ENCODE results near the gene TTC16.
"Not testable (repeated sequence)": the region's sequence is repeated elsewhere in the genome, so short reads cannot be mapped to it uniquely, and the experiment has no call there.

Gene TTC16

GRCh38 chr9:127746959-127747569, 31.2 kb downstream of the TTC16 start:
- no peak for DNase-seq

GRCh38 chr9:127749090-127749787, 33.4 kb downstream of the TTC16 start:
- no peak for DNase-seq

DNA sequence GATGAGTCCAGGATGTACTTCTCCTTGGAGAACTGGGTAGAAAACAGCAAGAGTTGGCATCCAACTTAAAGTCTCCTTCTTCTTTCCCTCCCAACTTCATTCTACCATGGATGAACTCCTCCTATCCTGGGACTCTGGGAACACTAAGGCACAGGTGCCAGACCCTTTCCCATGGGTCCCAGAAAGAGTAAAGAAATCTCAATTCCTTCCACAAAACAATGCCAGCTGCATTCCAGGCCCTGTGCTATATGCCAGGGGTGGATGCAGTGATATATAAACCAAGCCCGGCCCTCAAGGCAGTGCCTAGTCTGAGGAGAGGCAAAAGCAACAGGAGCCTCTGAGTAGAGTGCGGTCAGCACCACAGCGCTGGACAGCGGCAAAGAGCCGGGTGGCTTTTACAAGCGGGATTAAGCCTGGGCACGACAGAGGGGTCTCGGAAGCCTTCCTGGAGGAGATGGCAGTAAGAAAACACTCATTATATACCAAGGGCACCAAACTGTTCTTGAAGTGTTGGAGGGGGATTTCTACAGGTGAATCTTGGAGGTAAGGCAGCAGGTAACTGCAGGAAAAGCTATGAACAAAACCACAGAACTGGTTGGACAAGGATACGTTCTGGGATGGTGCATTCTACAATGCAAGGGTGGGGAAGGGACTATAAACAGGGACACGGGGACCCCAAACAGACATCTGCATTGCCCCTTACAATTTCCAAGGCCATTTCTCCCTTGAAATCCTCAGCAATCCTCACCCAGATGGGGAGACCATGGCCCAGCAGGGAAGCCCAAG, 35.6 kb downstream of the TTC16 start:
- no peak for DNase-seq

- DNase-seq = no peak
Observed at GRCh38 chr9:127753148-127753547, 37.3 kb downstream of the TTC16 start.

GRCh38 chr9:127753622-127754021, 37.7 kb downstream of the TTC16 start:
- DNase-seq = no peak

DNA sequence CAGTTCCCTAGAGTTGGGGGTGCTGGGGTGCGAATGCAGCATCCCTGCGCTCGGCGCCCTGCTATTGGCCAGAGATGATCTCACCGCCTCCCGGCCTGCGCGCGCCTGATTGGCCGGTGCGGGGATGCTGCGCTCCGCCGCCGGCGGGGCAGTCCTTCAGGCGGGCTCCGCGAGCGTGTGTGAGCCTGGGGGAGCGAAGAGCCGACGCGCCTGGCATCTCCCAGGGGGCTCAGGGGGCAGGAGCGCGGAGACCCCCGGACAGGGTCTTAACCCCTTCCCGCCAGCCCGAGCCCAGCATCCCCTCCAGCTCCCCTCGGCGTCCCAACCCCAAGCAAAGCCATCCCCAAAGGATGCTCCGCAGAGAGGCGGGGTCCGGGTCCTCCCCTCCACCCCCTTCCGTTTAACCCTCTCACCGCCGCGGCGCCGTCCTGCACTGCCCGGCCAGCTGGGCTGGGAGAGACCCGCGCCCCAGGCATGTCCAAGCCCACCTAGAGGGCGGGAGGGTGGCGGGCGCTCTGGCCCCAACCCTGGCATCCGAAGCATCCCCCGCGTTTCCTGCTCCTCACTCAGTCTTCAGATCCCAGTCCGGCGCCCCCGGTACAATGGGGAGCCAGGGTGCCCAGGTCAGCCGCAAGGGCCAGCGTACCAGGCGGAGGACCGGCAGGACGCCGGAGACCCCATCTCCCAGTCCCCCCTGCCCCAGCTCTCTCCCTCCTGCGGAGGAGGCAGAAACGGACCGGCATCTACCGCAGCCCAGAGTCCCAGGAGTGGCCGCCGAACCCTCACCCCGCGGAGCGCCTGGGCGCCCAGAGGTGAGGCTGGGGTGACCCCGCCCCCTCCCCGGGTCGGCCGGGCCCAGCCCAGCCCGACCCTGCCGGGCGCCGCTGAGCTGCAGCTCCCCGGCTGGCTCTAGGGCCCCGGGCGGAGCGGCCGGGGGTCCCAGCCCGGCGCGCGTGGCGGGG, 38.5 kb downstream of the TTC16 start:
- no peak for DNase-seq

- DNase-seq = no peak
Observed at GRCh38 chr9:127755061-127756060, 39.5 kb downstream of the TTC16 start.

- DNase-seq = no peak
Observed at GRCh38 chr9:127756233-127756632, 40.4 kb downstream of the TTC16 start.

DNA sequence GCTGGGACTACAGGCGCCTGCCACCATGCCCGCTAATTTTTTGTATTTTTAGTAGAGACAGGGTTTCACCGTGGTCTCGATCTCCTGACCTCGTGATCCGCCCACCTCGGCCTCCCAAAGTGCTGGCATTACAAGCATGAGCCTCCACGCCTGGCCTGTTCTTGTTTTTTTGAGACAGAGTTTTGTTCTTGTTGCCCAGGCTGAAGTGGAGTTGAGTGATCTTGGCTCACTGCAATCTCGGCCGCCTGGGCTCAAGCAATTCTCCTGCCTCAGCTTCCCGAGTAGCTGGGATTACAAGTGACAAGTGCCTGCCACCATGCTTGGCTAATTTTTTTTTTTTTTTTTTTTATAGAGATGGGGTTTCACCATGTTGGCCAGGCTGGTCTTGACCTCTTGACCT, 40.9 kb downstream of the TTC16 start:
- not testable (repeated sequence) for DNase-seq

- DNase-seq = no peak
Observed at GRCh38 chr9:127758843-127759242, 43.0 kb downstream of the TTC16 start.

DNA sequence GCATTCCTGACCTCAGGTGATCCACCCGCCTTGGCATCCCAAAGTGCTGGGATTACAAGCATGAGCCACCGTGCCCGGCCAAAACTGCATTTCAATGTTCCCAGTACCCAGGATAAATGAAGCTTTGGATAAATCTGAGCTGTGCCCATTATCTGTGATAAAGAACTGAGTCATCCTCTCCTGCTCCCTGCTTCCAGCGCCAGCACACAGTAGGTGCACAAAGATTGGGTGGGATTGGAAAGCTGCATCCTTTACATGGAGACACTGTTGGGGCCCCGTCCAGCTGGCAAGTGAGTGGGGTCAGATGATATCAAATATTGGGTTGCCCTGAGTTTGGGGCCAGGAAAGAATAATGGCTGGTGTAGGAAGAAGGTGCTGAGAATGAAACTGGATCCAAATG, 45.2 kb downstream of the TTC16 start:
- no peak for DNase-seq

GRCh38 chr9:127761491-127761956, 45.6 kb downstream of the TTC16 start:
- DNase-seq = no peak

GRCh38 chr9:127762111-127762676, 46.3 kb downstream of the TTC16 start:
- no peak for DNase-seq

DNA sequence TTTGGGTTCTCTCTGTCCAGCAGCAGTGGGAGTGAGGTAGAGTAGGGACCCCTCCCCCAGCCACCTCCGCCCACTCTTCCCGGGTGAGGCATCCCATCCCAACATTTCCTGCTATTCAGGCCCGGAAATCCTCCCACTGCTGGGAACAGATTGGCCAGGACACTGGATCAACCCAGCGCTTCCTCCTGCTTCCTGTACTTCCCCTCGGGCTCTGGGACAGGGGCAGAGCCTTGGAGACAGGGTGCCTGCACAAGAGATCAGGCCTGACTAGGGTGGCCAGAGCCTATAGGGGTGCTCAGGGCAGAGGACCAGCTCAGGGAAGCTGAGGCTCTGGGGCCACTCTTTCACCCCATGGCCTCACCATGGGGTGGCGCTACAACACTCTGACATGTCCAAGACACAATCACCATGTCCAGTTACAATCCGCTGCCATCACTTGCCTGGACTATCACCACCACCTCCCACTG, 48.1 kb downstream of the TTC16 start:
- DNase-seq = no peak

DNA sequence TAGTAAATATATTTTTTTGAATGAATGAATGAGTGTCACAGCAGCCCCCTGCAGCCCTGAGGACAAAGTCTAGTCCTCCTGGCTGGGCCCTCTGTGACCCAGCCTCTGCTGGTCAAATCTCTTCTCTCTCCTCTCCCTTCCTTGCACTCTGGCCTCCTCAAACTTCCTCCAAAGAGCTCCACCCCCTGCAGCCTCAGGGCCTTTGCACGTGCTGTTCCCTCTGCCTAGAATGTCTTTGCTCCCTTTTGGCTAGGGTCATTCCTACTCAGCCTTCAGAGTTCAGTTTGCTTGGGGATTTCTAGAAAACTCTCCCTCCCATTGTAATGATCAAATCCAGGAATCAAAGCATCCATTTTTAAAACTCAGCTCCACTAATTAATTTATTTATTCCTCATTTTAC, 49.5 kb downstream of the TTC16 start:
- no peak for DNase-seq

- no peak for DNase-seq
Observed at GRCh38 chr9:127767410-127767809, 51.5 kb downstream of the TTC16 start.

- DNase-seq = no peak
Observed at GRCh38 chr9:127767909-127768331, 52.0 kb downstream of the TTC16 start.

DNA sequence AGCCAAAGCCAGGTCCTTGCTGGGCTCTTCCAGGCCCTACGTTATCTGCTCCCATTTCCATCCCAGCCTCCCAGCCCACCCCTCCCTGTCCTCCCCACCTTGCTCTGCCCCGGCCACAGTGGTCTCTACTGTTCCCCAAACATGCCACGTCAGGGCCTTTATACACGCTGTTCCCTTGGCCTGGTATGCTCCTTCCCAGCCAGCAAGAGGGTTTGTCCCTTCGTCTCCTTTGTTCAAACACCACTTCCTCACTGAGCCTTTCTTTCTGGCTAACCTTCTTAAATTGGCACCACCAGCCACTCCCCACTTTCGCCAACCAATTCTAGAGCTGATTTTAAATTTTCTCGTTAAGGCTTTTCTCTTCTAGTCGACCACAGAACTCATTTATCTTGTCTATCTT, 52.8 kb downstream of the TTC16 start:
- DNase-seq = no peak

DNA sequence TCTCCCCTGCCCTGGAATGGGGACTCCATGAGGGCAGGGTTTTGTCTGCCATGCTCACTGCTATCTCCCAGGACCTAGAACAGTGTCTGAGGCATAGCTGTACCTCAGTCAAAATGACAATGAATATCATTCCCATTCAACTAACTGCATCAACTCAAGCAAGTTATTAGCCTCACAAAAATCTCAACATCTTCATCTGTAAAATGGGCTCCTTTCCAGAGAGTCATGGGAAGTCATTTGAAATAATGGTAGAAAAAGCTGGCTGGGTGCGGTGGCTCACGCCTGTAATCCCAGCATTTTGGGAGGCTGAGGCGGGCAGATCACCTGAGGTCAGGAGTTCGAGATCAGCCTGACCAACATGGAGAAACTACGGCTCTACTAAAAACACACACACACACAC, 53.2 kb downstream of the TTC16 start:
- no peak for DNase-seq

- DNase-seq = no peak
Observed at GRCh38 chr9:127769929-127770582, 54.2 kb downstream of the TTC16 start.

- no peak for DNase-seq
Observed at GRCh38 chr9:127770583-127770904, 54.7 kb downstream of the TTC16 start.
